Mucosa of descending colon (tissue), 3 donors: ENCODE data around the gene LRPAP1. TPM values are rescaled to one million over a fixed set of nuclear protein-coding genes. Genes with fewer than 3 reads are reported as not detected.
"Not testable (repeated sequence)": the region's sequence is repeated elsewhere in the genome, so short reads cannot be mapped to it uniquely, and the experiment has no call there.

Experiments
- ATAC-seq: fragments of 200-7000 bp; cut with Tn5 transposase; one replicate; pipeline ENCODE4 v1.9.1; 2020; ENCODE audit warnings: mild to moderate bottlenecking, moderate library complexity
- DNase-seq, 3 donors: peaks; one replicate each; pipeline ENCODE4 v3.0.0-alpha.2; 2020
- H3K36me3 ChIP-seq: fragments of 200-600 bp; one replicate; pipeline ENCODE4 v1.8.0; 2021; ENCODE audit warnings: low read depth, mild to moderate bottlenecking
- H3K4me1 ChIP-seq: fragments of 200-600 bp; one replicate; pipeline ENCODE4 v1.8.0; 2021; ENCODE audit warnings: low read depth, mild to moderate bottlenecking
- H3K4me3 ChIP-seq: fragments of 200-600 bp; one replicate; pipeline ENCODE4 v1.8.0; 2021; ENCODE audit warnings: mild to moderate bottlenecking
- H3K9me3 ChIP-seq: fragments of 200-600 bp; one replicate; pipeline ENCODE4 v1.8.0; 2021; ENCODE audit warnings: mild to moderate bottlenecking
- intact Hi-C, 2 donors: fragments of 100-400 bp; cut with DNase I in 1 of 2; cut with micrococcal nuclease in 1 of 2; formaldehyde crosslinking; loops; one replicate each; pipeline versions ENCODE4 v1.11.0 to v1.11.1; 2022; cut with DNase I, micrococcal nuclease
- total RNA-seq, 3 donors: library from RNA; stranded (reverse); fragmentation: NEBNext Ultra II Directional in 2 of 3; extraction: Animal tissue kit (Norgen Biotek cat#: 25700) in 2 of 3; gene quantifications; one replicate each; pipeline versions ENCODE4 v1.2.1 to v1.2.4, GENCODE V29; 2021 to 2023
- TF ChIP-seq, protein P1 (sequence below): fragments of 200-600 bp; IDR thresholded peaks from one replicate; pipeline ENCODE4 v1.8.0; 2022; ENCODE audit warnings: antibody characterized with exemption, mild to moderate bottlenecking
- donor health status: DM: no; HTN: no; CAD: no; lungs with moderate emphysema.
- donor health status: DM: no; HTN: no; CAD: no.
- donor health status: DM: no; HTN: yes; CAD: no.

The LRPAP1 gene
- total RNA-seq, 3 donors from 2014 or later = 109 to 139 (median 137) TPM

DNA sequence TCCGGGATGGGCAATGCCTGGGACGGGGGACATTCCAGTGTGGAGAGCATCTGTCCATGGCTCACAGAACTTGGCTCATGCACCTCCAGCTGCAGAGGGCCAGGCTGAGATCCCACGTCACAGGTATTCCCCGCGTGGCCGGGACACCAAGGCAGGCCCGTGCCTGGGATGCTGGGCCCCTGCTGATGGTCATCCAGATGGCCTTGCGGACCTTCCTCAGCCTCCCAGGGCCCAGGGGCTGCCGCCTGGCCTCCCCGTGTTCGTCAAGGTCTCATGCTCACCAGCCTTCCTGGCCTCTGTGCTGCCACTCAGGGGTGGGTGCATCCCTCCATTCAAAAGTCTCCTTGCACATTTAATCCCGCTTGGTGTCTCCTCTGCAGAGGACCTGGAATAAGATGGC, 40.9 kb upstream of the LRPAP1 start:
- Histone ChIP-seq H3K4me3 (no peak overlapping the region), H3K9me3 (no peaks in the 10 kb centered on the region), H3K4me1 (no peaks in the 10 kb centered on the region), H3K36me3 (no peaks in the 10 kb centered on the region)
- no peak for DNase-seq
- ATAC-seq = no peak
- intact Hi-C loops = no loop called here
- TF ChIP-seq, protein P1, sequence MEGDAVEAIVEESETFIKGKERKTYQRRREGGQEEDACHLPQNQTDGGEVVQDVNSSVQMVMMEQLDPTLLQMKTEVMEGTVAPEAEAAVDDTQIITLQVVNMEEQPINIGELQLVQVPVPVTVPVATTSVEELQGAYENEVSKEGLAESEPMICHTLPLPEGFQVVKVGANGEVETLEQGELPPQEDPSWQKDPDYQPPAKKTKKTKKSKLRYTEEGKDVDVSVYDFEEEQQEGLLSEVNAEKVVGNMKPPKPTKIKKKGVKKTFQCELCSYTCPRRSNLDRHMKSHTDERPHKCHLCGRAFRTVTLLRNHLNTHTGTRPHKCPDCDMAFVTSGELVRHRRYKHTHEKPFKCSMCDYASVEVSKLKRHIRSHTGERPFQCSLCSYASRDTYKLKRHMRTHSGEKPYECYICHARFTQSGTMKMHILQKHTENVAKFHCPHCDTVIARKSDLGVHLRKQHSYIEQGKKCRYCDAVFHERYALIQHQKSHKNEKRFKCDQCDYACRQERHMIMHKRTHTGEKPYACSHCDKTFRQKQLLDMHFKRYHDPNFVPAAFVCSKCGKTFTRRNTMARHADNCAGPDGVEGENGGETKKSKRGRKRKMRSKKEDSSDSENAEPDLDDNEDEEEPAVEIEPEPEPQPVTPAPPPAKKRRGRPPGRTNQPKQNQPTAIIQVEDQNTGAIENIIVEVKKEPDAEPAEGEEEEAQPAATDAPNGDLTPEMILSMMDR = no peak

DNA sequence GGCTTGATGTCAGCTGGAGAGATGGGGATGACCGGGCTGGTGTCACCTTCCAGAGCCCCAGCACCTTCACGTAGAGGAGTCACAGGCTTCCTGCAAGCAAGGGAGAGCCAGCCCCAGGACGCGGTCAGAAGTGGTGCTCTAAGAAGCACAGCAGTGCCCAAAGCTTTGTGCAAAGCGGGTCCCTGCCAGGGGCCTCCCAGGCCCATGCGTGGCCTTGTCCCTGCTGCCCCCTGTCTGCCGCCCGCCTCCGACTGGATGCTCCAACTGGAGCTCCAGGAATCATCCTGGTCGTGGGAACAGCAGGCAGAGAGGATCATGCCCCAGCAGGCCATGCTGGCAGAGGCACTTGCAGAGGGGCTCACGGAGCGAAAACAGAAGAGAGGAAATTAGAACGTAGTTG, 40.1 kb upstream of the LRPAP1 start:
- no peak for ATAC-seq
- no peak overlapping the region for H3K4me3 ChIP-seq
- no peaks in the 10 kb centered on the region for H3K36me3 ChIP-seq
- DNase-seq = no peak
- H3K4me1 ChIP-seq = no peaks in the 10 kb centered on the region
- H3K9me3 ChIP-seq = no peaks in the 10 kb centered on the region
- TF ChIP-seq, protein P1 = no peak
- intact Hi-C loops = no loop called here

DNA sequence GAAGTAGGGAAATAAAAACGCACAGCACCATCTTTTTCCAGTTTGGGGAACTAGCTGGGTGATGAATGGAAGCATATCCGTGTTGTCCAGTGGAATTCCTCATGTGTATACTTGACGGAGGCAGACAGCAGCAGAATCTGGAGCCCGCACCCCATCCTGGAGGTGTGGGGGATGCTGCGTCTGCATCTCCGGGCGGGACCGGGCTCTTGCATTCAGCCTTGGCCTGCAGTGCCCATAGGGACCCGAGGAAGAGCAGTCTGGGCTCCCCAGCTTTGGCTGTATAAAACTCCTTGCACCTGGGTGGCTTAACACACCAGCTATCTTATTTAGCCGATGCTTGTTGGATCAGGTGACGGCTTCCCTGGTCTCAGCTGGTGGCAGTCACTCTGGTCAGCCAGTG, 39.7 kb upstream of the LRPAP1 start:
- no peak for DNase-seq
- Histone ChIP-seq H3K36me3 (no peaks in the 10 kb centered on the region), H3K4me3 (no peak overlapping the region), H3K9me3 (no peaks in the 10 kb centered on the region), H3K4me1 (no peaks in the 10 kb centered on the region)
- no peak for ATAC-seq
- intact Hi-C loops = no loop called here
- TF ChIP-seq, protein P1 = no peak

DNA sequence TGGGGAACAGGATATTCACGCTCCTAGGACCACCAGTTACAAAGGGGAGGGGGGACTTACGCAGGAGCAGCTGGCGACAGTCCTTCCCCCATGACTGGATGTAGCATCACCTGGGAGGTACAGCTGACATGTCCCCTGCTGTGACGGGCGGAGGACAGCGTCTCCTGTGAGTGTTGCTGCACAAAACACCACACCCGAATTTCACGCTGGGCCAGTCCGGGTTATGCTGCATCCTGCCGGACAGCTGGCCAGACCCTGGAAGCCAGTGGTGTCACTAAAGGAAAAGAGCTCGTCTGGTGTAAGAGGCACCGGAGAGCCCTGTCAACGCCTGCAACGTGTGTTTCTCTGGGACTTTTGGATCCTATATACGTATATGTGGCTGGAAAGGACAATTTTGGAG, 38.7 kb upstream of the LRPAP1 start:
- H3K4me1 ChIP-seq, DNase-seq, ATAC-seq, H3K36me3 ChIP-seq, H3K9me3 ChIP-seq, intact Hi-C loops, H3K4me3 ChIP-seq: not testable (repeated sequence)

DNA sequence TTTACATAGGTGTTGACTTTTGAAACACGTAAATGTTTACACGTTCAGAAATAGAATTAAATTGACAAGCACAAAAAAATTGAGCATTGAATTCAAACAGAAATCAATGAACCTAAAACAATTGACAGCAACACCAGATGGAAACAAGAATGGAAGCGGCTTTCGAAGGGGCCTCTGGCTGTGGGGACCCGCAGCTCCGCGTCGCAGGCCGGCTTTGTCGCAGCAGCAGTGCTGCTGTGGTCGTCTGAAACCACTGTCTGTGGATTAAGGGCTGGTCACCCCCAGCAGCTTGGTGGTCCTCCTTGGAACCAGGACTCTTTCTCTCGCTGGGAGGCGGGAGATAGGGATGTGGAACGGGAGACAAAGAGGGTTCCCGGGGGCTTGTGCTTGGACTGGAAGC, 37.4 kb upstream of the LRPAP1 start:
- DNase-seq, H3K36me3 ChIP-seq, H3K4me1 ChIP-seq, H3K9me3 ChIP-seq, intact Hi-C loops, H3K4me3 ChIP-seq, ATAC-seq: not testable (repeated sequence)

DNA sequence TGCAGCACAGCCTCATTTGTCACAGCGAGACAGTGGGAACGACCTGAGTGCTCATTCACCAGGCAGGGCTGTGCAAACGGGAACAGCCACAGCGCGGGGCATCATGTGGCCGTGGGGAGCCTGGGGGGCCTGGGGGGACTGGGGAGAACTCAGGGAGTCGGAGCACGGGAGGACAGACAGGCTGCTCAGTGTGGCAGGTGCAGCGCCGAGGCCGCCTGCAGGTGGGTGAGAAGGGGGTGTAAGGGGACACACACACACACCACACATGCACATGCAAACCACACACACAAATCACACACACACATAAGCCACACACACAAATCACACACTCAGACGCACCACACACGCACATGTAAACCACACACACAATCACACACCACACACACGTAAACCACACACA, 34.5 kb upstream of the LRPAP1 start:
- not testable (repeated sequence) for DNase-seq

DNA sequence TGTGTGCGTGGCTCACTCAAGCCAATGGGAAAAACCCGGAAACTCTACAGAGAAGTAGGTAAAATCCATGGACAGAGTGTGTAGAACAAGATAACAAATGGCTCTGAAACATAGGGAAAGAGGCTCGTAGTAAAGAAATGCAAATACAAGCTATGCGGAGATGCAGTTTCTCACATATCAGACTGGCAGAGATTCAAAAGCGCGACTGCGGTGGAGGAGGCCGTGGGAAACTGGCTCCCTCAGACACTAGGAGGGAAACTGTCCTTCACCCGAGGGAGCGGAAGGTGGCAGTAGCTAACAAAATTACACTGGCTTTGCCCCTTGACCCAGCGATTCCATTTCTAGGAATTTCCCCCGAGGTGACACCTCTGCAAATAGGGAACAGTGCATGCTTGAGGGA, 34.1 kb upstream of the LRPAP1 start:
- peak in 1 of 3 donors; percentile 15 for DNase-seq

More for the DNA sequence above, 34.5 kb upstream of the LRPAP1 start:
- intact Hi-C loops, H3K36me3 ChIP-seq, H3K4me3 ChIP-seq, H3K4me1 ChIP-seq, ATAC-seq, H3K9me3 ChIP-seq: not testable (repeated sequence)

DNA sequence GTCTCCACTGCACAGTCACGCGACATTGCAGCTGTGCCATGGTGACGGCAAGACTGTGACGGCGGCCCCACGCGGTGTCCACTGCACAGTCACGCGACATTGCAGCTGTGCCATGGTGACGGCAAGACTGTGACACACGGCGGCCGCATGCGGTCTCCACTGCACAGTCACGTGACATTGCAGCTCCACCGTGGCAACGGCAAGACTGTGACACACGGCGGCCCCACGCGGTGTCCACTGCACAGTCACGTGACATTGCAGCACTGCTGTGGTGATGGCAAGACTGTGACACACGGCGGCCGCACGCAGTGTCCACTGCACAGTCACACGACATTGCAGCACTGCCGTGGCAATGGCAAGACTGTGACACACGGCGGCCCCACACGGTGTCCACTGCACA, 32.7 kb upstream of the LRPAP1 start:
- H3K4me3 ChIP-seq, H3K36me3 ChIP-seq, intact Hi-C loops, ATAC-seq, DNase-seq, H3K9me3 ChIP-seq, H3K4me1 ChIP-seq: not testable (repeated sequence)

More for the DNA sequence above, 34.1 kb upstream of the LRPAP1 start:
- H3K4me1 ChIP-seq, H3K9me3 ChIP-seq, intact Hi-C loops, ATAC-seq, H3K36me3 ChIP-seq, H3K4me3 ChIP-seq: not testable (repeated sequence)
